OCI-LY7 (cell line): ENCODE data around the gene TJP1. TPM values are rescaled to one million over a fixed set of nuclear protein-coding genes. Genes with fewer than 3 reads are reported as not detected.

Experiments
- BruUV-seq: library from RNA; stranded (reverse); fragments of 400-500 nt; replicated peaks from 2 replicates; lab custom pipeline; 2021; lab: Mats Ljungman, UMichigan
- CTCF ChIA-PET: fragments of 300-600 bp; sonication (Branson Sonifier 250); formaldehyde crosslinking; loops from one replicate; lab custom pipeline; 2022; ENCODE audit warnings: antibody characterized with exemption; ENCODE audit not compliant: unreplicated experiment; lab: Charles Lee
- POLR2A ChIA-PET: fragments of 300-600 bp; sonication (Branson Sonifier 250); formaldehyde crosslinking; loops from one replicate; lab custom pipeline; 2022; ENCODE audit warnings: antibody characterized with exemption; lab: Charles Lee
- DNase-seq: peaks from one replicate; pipeline ENCODE4 v3.0.0-alpha.2; 2015; ENCODE audit warnings: low spot score
- H2AFZ ChIP-seq: fragments of 200-600 bp; sonication (generic), shearing (Covaris generic); 2 replicates; pipeline ENCODE4 v1.6.1; 2014; ENCODE audit warnings: mild to moderate bottlenecking, antibody characterized with exemption, low read length, moderate library complexity
- H3K27ac ChIP-seq: fragments of 200-600 bp; sonication (generic); 2 replicates; pipeline ENCODE4 v1.5.1; 2014; ENCODE audit warnings: mixed run types, low read depth, mild to moderate bottlenecking, moderate library complexity, low read length, inconsistent platforms; ENCODE audit not compliant: poor library complexity, severe bottlenecking
- H3K36me3 ChIP-seq: fragments of 200-600 bp; sonication (generic); 2 replicates; pipeline ENCODE4 v1.6.1; 2014; ENCODE audit warnings: mild to moderate bottlenecking, antibody characterized with exemption, low read length, moderate library complexity, mixed read lengths; ENCODE audit not compliant: insufficient read depth
- H3K4me1 ChIP-seq: fragments of 200-600 bp; sonication (generic); 2 replicates; pipeline ENCODE4 v1.5.1; 2014; ENCODE audit warnings: mild to moderate bottlenecking, low read length; ENCODE audit not compliant: insufficient read depth, poor library complexity, severe bottlenecking
- H3K4me2 ChIP-seq: fragments of 200-600 bp; sonication (generic); 2 replicates; pipeline ENCODE4 v1.6.1; 2014; ENCODE audit warnings: mild to moderate bottlenecking, low read length
- H3K4me3 ChIP-seq: fragments of 200-600 bp; sonication (generic); 2 replicates; pipeline ENCODE4 v1.5.1; 2014; ENCODE audit warnings: mild to moderate bottlenecking, low read depth, low read length; ENCODE audit not compliant: poor library complexity, severe bottlenecking
- H3K79me2 ChIP-seq: fragments of 200-600 bp; sonication (generic); 2 replicates; pipeline ENCODE4 v1.6.1; 2016; ENCODE audit warnings: low read depth, mild to moderate bottlenecking, low read length, moderate library complexity, mixed read lengths; ENCODE audit not compliant: insufficient read depth
- H3K9me2 ChIP-seq: fragments of 200-600 bp; sonication (generic); 2 replicates; pipeline ENCODE4 v1.6.1; 2016; ENCODE audit warnings: mild to moderate bottlenecking, low read length, mixed read lengths; ENCODE audit not compliant: insufficient read depth
- H3K9me3 ChIP-seq: fragments of 200-600 bp; sonication (generic); 2 replicates; pipeline ENCODE4 v1.6.1; 2014; ENCODE audit warnings: mild to moderate bottlenecking, mixed run types, low read length, mixed read lengths
- H4K20me1 ChIP-seq: fragments of 200-600 bp; sonication (generic); 2 replicates; pipeline ENCODE4 v1.6.1; 2014; ENCODE audit warnings: mild to moderate bottlenecking, antibody characterized with exemption, low read length, moderate library complexity, mixed read lengths; ENCODE audit not compliant: insufficient read depth
- EZH2phosphoT487 ChIP-seq: fragments of 200-600 bp; sonication (generic); IDR thresholded peaks from 2 replicates; pipeline ENCODE4 v1.6.1; 2018; ENCODE audit warnings: low read depth, borderline replicate concordance, mild to moderate bottlenecking, mixed run types, antibody characterized with exemption, low read length, moderate library complexity, mixed read lengths
- intact Hi-C: fragments of 100-400 bp; cut with micrococcal nuclease; formaldehyde crosslinking; loops from one replicate; pipeline ENCODE4 v1.10.0; 2022; ENCODE audit not compliant: unreplicated experiment
- total RNA-seq, 2 experiments: library from RNA; depleted of rRNA in 1 of 2; stranded (reverse); fragments of >200 nt in 1 of 2; shearing (Covaris generic) in 1 of 2; gene quantifications; 2 replicates each; pipeline ENCODE4 v1.2.3, GENCODE V29; 2014 to 2022
- TF ChIP-seq, protein P1 (sequence below): fragments of 200-600 bp; sonication (generic); conservative IDR thresholded peaks from 2 replicates; pipeline ENCODE4 v1.5.1; 2014; ENCODE audit warnings: mild to moderate bottlenecking, antibody characterized with exemption, low read length, moderate library complexity, mixed read lengths

Gene TJP1
- total RNA-seq, 2 experiments from 2014 or later, result 0.19 to 0.32 TPM

- intact Hi-C loops, result loop anchor here (2.0 to 10.0 kb wide), 3 partner anchors 179 to 483 kb away; partner anchors contain the start of gene NSMCE3
- Histone ChIP-seq H3K9me3 (no peaks in the 10 kb centered on the region), H3K9me2 (no peaks in the 10 kb centered on the region), H3K4me3 (no peak overlapping the region), H2AFZ (no peak overlapping the region), H3K27ac (no peak overlapping the region), H3K79me2 (no peaks in the 10 kb centered on the region), H3K4me2 (no peak overlapping the region), H3K36me3 (no peaks in the 10 kb centered on the region), H3K4me1 (no peaks in the 10 kb centered on the region), H4K20me1 (no peaks in the 10 kb centered on the region)
- no peak for TF ChIP-seq EZH2phosphoT487
- TF ChIP-seq, protein P1, sequence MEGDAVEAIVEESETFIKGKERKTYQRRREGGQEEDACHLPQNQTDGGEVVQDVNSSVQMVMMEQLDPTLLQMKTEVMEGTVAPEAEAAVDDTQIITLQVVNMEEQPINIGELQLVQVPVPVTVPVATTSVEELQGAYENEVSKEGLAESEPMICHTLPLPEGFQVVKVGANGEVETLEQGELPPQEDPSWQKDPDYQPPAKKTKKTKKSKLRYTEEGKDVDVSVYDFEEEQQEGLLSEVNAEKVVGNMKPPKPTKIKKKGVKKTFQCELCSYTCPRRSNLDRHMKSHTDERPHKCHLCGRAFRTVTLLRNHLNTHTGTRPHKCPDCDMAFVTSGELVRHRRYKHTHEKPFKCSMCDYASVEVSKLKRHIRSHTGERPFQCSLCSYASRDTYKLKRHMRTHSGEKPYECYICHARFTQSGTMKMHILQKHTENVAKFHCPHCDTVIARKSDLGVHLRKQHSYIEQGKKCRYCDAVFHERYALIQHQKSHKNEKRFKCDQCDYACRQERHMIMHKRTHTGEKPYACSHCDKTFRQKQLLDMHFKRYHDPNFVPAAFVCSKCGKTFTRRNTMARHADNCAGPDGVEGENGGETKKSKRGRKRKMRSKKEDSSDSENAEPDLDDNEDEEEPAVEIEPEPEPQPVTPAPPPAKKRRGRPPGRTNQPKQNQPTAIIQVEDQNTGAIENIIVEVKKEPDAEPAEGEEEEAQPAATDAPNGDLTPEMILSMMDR, result peak; percentile 81
- no TSS peak for BruUV-seq
- ChIA-PET POLR2A (interaction anchor here (0.9 to 1.5 kb wide), 4 partner anchors 10 to 178 kb away, joined by 3 to 4 read pairs (median 3); no protein-coding TSS in a partner anchor), CTCF (interaction anchor here (1.1 kb wide), 1 partner anchor 178 kb away, joined by 3 read pairs; no protein-coding TSS in a partner anchor)
- peak; percentile 11 for DNase-seq
These were observed 74.3 kb downstream of the TJP1 start for GRCh38 chr15:29747837-29748417.

DNA sequence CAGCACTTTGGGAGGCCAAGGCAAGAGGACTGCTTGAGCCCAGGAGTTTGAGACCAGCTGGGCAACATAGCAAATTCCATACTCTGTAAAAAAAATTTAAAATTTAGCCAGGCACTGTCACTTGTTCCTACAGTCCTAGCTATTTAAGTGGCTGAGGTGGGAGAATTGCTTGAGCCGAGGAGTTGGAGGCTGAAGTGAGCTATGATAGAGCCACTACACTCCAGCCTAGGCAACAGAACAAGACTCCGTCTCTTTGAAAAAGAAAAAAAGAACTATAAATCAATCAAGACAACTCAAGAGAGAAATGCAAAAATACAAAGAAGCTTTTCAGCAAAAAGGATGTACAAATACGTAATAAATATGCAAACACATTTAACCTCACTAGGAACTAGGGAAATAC is 78.8 kb downstream of the TJP1 start:
- Histone ChIP-seq H3K9me2 (no peaks in the 10 kb centered on the region), H2AFZ (no peak overlapping the region), H3K27ac (no peak overlapping the region), H3K36me3 (no peaks in the 10 kb centered on the region), H3K79me2 (no peaks in the 10 kb centered on the region), H3K4me3 (no peak overlapping the region), H3K9me3 (no peaks in the 10 kb centered on the region), H3K4me2 (no peak overlapping the region), H3K4me1 (peaks cover 20% of the 10 kb centered on the region), H4K20me1 (no peaks in the 10 kb centered on the region)
- BruUV-seq, result no TSS peak
- intact Hi-C loops, result loop anchor here (10.0 kb wide), 2 partner anchors 331 to 479 kb away; partner anchors contain the start of gene NSMCE3
- CTCF ChIA-PET, result no interaction called here
- no peak for DNase-seq
- POLR2A ChIA-PET, result interaction anchor here (0.6 kb wide), 1 partner anchor 9 kb away, joined by 3 read pairs; no protein-coding TSS in a partner anchor
- TF ChIP-seq EZH2phosphoT487, result no peak
- TF ChIP-seq, protein P1, result no peak
